ENCODE data around the gene RARRES2. TPM values are rescaled to one million over a fixed set of nuclear protein-coding genes. Genes with fewer than 3 reads are reported as not detected.

The RARRES2 gene
- total and polyA plus RNA-seq, 4 donors, result 65.9 to 198 (median 97.0) TPM

DNA sequence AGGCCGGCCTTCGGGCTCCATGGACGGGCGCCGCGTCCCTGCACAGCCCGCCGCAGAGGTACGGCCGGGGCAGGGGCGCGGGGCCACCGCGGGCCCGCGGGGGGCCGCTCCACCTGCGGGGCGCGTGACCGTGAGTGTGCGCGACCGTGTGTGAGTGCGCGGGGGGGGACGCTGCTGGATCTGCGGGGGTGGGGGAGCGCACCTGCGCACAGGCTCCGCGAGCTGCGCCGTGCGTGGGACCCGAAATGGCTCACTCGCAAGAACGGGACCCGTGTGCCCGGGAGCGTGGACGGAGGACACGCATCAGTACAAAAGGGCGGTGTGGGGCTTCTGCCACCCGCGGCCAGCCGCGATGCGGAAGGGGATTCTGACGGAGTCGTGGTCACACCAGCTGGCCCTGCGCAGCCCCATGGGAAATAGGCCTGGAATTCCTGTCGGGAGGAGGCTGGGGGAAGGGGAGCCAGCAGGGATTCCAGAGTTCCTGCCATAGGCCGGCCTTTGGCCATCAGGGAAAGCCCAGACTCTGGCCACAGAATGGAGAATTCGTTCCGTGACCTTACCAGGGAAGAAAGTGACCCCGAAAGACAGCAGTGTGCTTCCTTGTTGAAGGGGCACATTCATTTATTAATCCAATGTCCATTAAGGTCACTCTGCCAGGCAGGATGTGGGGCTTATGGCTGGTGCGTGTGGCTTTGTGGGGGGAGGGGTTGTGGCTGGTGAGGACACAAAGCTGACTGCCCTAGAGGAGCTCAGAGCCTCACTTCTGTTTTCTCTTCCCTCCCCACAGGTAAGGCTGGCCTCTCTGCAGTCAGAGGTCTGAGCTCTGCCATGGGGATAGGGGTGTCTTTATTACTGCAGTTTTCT lies 27.7 kb upstream of the RARRES2 start:
- ATAC-seq (ENCODE audit: low FRiP score), result peak; percentile 73
- peak; percentile 84 to 91 for DNase-seq
- peak overlapping the region; percentile 64 to 74 for H3K4me3 ChIP-seq (ENCODE audit: low read length in 2 of 2)
- no peaks in the 10 kb centered on the region for H3K4me1 ChIP-seq (ENCODE audit: control insufficient read depth in 1 of 2, insufficient read depth in 2 of 2, low read length in 2 of 2)
- 1% methylated on average over 45 to 58 of the region's 58 CpGs for WGBS, 2 donors
- no peaks in the 10 kb centered on the region for H3K27me3 ChIP-seq (ENCODE audit: control insufficient read depth in 1 of 2, insufficient read depth in 2 of 2, low read length in 1 of 2)
- no peaks in the 10 kb centered on the region for H3K9me3 ChIP-seq (ENCODE audit: control insufficient read depth, low read length)
- intact Hi-C loops (cut with DNase I), result loop anchor here (1.0 to 2.0 kb wide), 3 partner anchors 10 to 36 kb away; partner anchors contain the start of gene ZNF775 (in 1 of the 2)
- no peaks in the 10 kb centered on the region for H3K36me3 ChIP-seq (ENCODE audit: control insufficient read depth in 1 of 2, insufficient read depth in 2 of 2, low read length in 1 of 2)
- H3K27ac ChIP-seq (ENCODE audit: low read depth in 1 of 2, low read length in 2 of 2), result peak overlapping the region; percentile 57 to 88

DNA sequence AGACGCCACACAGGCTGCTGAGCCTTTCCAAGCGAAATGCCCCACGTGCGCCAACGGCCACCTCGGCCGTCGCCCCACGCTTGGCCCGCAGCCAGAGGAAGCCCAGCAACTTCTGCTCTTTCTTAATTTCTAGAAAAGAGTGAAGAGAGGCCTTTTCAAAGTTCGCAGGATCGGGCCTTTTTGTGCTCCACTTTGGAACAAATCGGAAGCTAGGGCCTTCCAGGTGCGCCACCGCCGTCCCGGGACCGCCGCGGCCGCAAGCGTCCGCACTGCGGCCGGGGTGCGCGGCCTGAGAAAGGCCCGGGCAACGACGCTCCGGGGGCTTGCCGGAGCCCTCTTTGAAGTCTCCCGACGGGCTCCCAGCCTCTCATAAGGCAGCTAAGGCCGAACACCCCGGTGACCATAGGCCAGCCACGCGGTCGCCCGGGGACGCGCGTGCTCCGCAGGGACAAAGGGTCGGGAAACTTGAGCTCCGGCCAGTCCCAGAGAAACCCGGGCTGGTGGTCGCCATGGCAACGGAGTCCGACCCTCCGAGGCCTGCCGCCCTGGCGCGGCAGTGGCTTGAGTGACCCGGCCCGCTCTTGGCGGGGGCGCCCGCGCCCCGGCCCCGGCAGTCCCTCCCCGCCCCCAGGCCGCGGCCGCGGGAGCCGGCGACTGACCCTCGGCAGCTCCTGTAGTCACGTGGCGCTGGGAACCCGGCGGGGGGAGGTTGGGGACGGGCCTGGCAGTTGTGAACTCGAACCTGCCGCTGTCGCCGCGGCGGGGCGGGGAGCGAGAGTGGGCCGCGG lies 26.9 kb upstream of the RARRES2 start, which contains the start of gene REPIN1:
Gene REPIN1, plus strand, starts transcription at position 727 of the 788 bp plus-strand sequence. CDS start 890 bp downstream, outside the sequence.
- WGBS, 2 donors, result 0 to 1% methylated on average over 71 to 85 of the region's 85 CpGs
- Histone ChIP-seq H3K27ac (ENCODE audit: low read depth in 1 of 2, low read length in 2 of 2) (peak within 1 kb of the TSS; percentile 62 to 88), H3K4me3 (ENCODE audit: low read length in 2 of 2) (peak within 1 kb of the TSS; percentile 64 to 74), H3K36me3 (ENCODE audit: control insufficient read depth in 1 of 2, insufficient read depth in 2 of 2, low read length in 1 of 2) (no peaks in the 10 kb centered on the region), H3K4me1 (ENCODE audit: control insufficient read depth in 1 of 2, insufficient read depth in 2 of 2, low read length in 2 of 2) (no peaks in the 10 kb centered on the region), H3K9me3 (ENCODE audit: control insufficient read depth, low read length) (no peaks in the 10 kb centered on the region), H3K27me3 (ENCODE audit: control insufficient read depth in 1 of 2, insufficient read depth in 2 of 2, low read length in 1 of 2) (no peaks in the 10 kb centered on the region)
- intact Hi-C loops (cut with DNase I), result loop anchor here (1.0 to 2.0 kb wide), 3 partner anchors 11 to 37 kb away; partner anchors contain the start of gene ZNF775 (in 1 of the 2)
- ATAC-seq (ENCODE audit: low FRiP score) (peak; percentile 92), DNase-seq (peak; percentile 97)

DNA sequence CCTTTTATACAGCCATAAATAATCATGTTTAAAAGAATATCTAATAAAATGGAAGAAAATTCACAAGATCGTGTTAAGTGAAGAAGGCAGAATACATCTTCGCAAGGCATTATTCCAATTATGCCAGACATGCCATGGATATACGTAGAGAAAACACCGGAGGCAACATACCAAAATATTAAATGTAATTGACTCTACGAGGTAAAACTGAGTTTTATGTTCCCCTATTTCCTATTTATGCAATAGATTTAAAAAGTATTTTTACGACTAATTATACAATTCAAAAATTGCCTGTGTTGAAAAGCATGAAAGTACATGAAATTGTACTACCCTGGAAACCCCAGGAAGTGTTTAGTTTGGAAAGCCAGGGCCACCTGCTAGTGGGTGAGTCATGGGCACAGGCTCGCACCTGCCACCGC lies 26.3 kb upstream of the RARRES2 start:
- H3K9me3 ChIP-seq (ENCODE audit: control insufficient read depth, low read length), result no peaks in the 10 kb centered on the region
- H3K36me3 ChIP-seq (ENCODE audit: control insufficient read depth in 1 of 2, insufficient read depth in 2 of 2, low read length in 1 of 2), result no peaks in the 10 kb centered on the region
- ATAC-seq (ENCODE audit: low FRiP score), result no peak
- intact Hi-C loops (cut with DNase I), result loop anchor here (1.0 to 2.0 kb wide), 3 partner anchors 12 to 38 kb away; partner anchors contain the start of gene ZNF775 (in 1 of the 2)
- H3K4me1 ChIP-seq (ENCODE audit: control insufficient read depth in 1 of 2, insufficient read depth in 2 of 2, low read length in 2 of 2), result no peaks in the 10 kb centered on the region
- H3K27ac ChIP-seq (ENCODE audit: low read depth in 1 of 2, low read length in 2 of 2), result peak overlapping the region in 1 of 2 donors; percentile 62
- H3K4me3 ChIP-seq (ENCODE audit: low read length in 2 of 2), result peak overlapping the region in 1 of 2 donors; percentile 24
- 57 to 59% methylated on average over 8 of the region's 8 CpGs for WGBS, 2 donors
- no peak for DNase-seq
- H3K27me3 ChIP-seq (ENCODE audit: control insufficient read depth in 1 of 2, insufficient read depth in 2 of 2, low read length in 1 of 2), result no peaks in the 10 kb centered on the region

DNA sequence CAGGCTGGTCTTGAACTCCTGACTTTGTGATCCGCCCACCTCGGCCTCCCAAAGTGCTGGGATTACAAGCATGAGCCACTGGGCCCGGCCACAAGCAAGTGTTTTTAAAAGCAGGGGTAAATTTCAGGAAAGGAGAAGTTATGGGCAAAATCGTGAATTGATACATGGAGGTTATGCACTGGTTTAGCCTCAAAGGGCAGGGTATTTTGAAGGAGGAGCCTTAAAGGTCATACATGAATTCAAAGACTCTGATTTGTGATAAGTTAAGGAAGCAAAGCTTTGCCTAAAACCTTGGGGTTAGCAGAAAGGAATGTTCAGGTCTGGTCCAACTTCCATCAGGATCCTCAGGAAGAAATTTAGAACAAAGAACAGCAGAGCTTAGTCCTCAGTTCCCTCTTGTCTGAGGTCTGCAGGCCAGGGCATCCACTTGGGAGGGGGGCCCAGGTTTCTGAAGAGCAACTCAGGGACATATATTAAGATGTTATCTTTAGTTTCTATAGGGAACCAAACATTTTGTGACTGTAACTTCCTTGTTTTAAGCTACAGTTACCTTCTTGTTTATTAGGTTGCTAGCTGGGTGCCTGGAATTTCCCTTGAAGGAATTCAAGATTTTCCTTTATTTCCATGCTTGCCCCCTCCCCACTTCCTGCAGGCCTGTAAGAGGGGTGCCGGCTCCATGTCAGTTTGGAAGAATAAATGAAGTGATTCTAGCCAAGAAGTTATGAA lies 24.4 kb upstream of the RARRES2 start:
- H3K9me3 ChIP-seq (ENCODE audit: control insufficient read depth, low read length), result no peaks in the 10 kb centered on the region
- H3K27me3 ChIP-seq (ENCODE audit: control insufficient read depth in 1 of 2, insufficient read depth in 2 of 2, low read length in 1 of 2), result no peaks in the 10 kb centered on the region
- no peak for ATAC-seq (ENCODE audit: low FRiP score)
- no peak overlapping the region for H3K4me3 ChIP-seq (ENCODE audit: low read length in 2 of 2)
- H3K4me1 ChIP-seq (ENCODE audit: control insufficient read depth in 1 of 2, insufficient read depth in 2 of 2, low read length in 2 of 2), result no peaks in the 10 kb centered on the region
- no peak overlapping the region for H3K27ac ChIP-seq (ENCODE audit: low read depth in 1 of 2, low read length in 2 of 2)
- WGBS, 2 donors, result 86 to 90% methylated on average over 5 of the region's 5 CpGs
- no peak for DNase-seq
- intact Hi-C loops (cut with DNase I), result no loop called here
- no peaks in the 10 kb centered on the region for H3K36me3 ChIP-seq (ENCODE audit: control insufficient read depth in 1 of 2, insufficient read depth in 2 of 2, low read length in 1 of 2)

DNA sequence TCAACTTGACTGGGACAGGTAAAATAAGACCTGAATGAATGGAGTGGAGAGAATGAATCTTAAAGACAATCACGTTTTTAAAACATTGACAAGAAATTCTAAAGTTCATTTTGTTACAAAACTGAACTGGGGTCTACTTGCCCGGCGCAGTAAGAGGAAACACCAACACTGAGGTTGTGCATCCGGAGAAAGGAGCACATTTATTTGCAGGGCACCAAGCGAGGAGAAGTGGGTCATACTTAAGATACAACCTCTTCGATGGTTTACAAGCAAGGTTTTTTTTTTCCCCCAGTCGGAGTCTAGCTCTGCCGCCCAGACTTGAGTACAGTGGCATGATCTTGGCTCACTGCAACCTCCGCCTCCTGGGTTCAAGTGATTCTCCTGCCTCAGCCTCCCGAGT lies 23.8 kb upstream of the RARRES2 start:
- ATAC-seq (ENCODE audit: low FRiP score), result no peak
- Histone ChIP-seq H3K4me1 (ENCODE audit: control insufficient read depth in 1 of 2, insufficient read depth in 2 of 2, low read length in 2 of 2) (no peaks in the 10 kb centered on the region), H3K27me3 (ENCODE audit: control insufficient read depth in 1 of 2, insufficient read depth in 2 of 2, low read length in 1 of 2) (no peaks in the 10 kb centered on the region), H3K36me3 (ENCODE audit: control insufficient read depth in 1 of 2, insufficient read depth in 2 of 2, low read length in 1 of 2) (no peaks in the 10 kb centered on the region), H3K4me3 (ENCODE audit: low read length in 2 of 2) (no peak overlapping the region), H3K27ac (ENCODE audit: low read depth in 1 of 2, low read length in 2 of 2) (no peak overlapping the region), H3K9me3 (ENCODE audit: control insufficient read depth, low read length) (no peaks in the 10 kb centered on the region)
- intact Hi-C loops (cut with DNase I), result no loop called here
- DNase-seq, result no peak
- 92 to 93% methylated on average over 10 of the region's 10 CpGs for WGBS, 2 donors

DNA sequence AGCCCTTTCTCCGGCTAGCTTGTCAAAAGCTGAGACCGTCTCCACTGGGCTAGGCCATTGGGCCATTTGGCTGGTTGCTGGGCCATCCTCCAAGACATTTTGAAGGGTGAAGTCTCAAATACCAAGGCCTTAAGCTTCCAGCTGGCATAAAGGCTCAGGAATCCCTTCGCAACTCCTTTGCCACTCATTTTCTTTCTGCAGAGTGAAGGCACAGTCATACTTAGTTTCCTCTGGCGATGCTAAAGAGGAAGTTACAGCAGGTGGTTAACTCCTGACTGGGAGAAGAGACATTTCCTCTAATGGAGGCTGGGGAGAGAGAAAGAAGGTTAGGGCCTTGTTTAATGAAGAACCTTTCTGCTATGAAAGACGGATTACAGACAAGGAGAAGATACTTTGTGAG lies 22.4 kb upstream of the RARRES2 start:
- intact Hi-C loops (cut with DNase I), result no loop called here
- WGBS, 2 donors, result 87 to 89% methylated on average over 5 of the region's 5 CpGs
- H3K36me3 ChIP-seq (ENCODE audit: control insufficient read depth in 1 of 2, insufficient read depth in 2 of 2, low read length in 1 of 2), result no peaks in the 10 kb centered on the region
- ATAC-seq (ENCODE audit: low FRiP score) (no peak), DNase-seq (no peak)
- H3K4me3 ChIP-seq (ENCODE audit: low read length in 2 of 2), result no peak overlapping the region
- H3K9me3 ChIP-seq (ENCODE audit: control insufficient read depth, low read length), result no peaks in the 10 kb centered on the region
- no peaks in the 10 kb centered on the region for H3K27me3 ChIP-seq (ENCODE audit: control insufficient read depth in 1 of 2, insufficient read depth in 2 of 2, low read length in 1 of 2)
- H3K4me1 ChIP-seq (ENCODE audit: control insufficient read depth in 1 of 2, insufficient read depth in 2 of 2, low read length in 2 of 2), result no peaks in the 10 kb centered on the region
- no peak overlapping the region for H3K27ac ChIP-seq (ENCODE audit: low read depth in 1 of 2, low read length in 2 of 2)

DNA sequence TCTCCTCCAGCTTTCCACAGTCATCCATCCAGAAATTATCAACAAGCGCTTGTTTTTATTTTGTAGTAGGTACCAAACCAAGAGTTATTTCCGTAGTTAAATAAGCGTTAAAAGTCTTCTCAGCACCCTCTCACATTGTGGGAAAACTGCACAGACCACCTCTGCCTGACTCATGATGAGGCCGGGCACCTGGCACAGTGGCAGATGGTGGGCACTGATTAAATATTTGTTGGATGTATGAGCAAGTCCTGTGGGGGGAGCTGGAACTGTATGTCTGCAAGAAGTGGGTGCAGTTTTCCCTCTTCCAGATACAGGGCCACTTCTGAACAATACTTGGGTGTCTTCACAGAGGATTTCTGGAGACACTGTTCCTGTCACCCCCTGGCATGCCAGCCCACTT lies 21.9 kb upstream of the RARRES2 start:
- H3K27me3 ChIP-seq (ENCODE audit: control insufficient read depth in 1 of 2, insufficient read depth in 2 of 2, low read length in 1 of 2), result no peaks in the 10 kb centered on the region
- H3K36me3 ChIP-seq (ENCODE audit: control insufficient read depth in 1 of 2, insufficient read depth in 2 of 2, low read length in 1 of 2), result no peaks in the 10 kb centered on the region
- H3K4me3 ChIP-seq (ENCODE audit: low read length in 2 of 2), result no peak overlapping the region
- no peak for ATAC-seq (ENCODE audit: low FRiP score)
- H3K27ac ChIP-seq (ENCODE audit: low read depth in 1 of 2, low read length in 2 of 2), result no peak overlapping the region
- no peak for DNase-seq
- intact Hi-C loops (cut with DNase I), result no loop called here
- WGBS, 2 donors, result 89 to 92% methylated on average over 4 of the region's 4 CpGs
- no peaks in the 10 kb centered on the region for H3K4me1 ChIP-seq (ENCODE audit: control insufficient read depth in 1 of 2, insufficient read depth in 2 of 2, low read length in 2 of 2)
- H3K9me3 ChIP-seq (ENCODE audit: control insufficient read depth, low read length), result no peaks in the 10 kb centered on the region

All from aorta (tissue), 5 donors.